MM.1S (cell line): ENCODE measurements around the gene EVI5L.

Experiments used
- CTCF ChIP-seq: fragments of 300-600 bp; sonication (generic); IDR thresholded peaks from 2 replicates; pipeline ENCODE4 v1.5.1; 2016; ENCODE audit warnings: antibody characterized with exemption, low read length, mixed read lengths
- EZH2 ChIP-seq: fragments of 300-600 bp; sonication (generic); optimal IDR thresholded peaks from 2 replicates; pipeline ENCODE3; 2017; ENCODE audit warnings: low read depth, mild to moderate bottlenecking, antibody characterized with exemption, low read length, mixed read lengths

GRCh38 chr19:7879111-7879807, 49.2 kb downstream of the EVI5L start:
- TF ChIP-seq EZH2 (no peak), CTCF (no peak)
